Liver (tissue), 9 donors: Measurements from ENCODE around the gene AMPD3. TPM values are rescaled to one million over a fixed set of nuclear protein-coding genes. Genes with fewer than 3 reads are reported as not detected.

Source experiments
- DNase-seq: peaks from one replicate; pipeline ENCODE4 v3.0.0-alpha.2; 2017; ENCODE audit warnings: low spot score
- H3K27ac ChIP-seq, 2 donors: one replicate each; pipeline ENCODE4 v1.7.0; 2013; ENCODE audit warnings: inconsistent platforms in 2 of 2, low read length in 2 of 2, control low read depth in 1 of 2, low read depth in 1 of 2, mild to moderate bottlenecking in 1 of 2
- H3K27me3 ChIP-seq, 4 donors: one replicate each; pipeline versions ENCODE4 v1.6.1 to v1.7.0; 2013; ENCODE audit warnings: low read length in 3 of 4, inconsistent platforms in 1 of 4, mild to moderate bottlenecking in 1 of 4, moderate library complexity in 1 of 4; ENCODE audit not compliant: control insufficient read depth in 4 of 4, insufficient read depth in 4 of 4
- H3K36me3 ChIP-seq, 4 donors: one replicate each; pipeline versions ENCODE4 v1.6.1 to v1.7.0; 2013; ENCODE audit warnings: low read length in 3 of 4, mild to moderate bottlenecking in 3 of 4, low read depth in 1 of 4, moderate library complexity in 1 of 4; ENCODE audit not compliant: control insufficient read depth in 4 of 4, insufficient read depth in 3 of 4
- H3K4me1 ChIP-seq, 4 donors: one replicate each; pipeline versions ENCODE4 v1.6.1 to v1.7.0; 2013; ENCODE audit warnings: low read length in 3 of 4, mild to moderate bottlenecking in 3 of 4, moderate library complexity in 1 of 4; ENCODE audit not compliant: control insufficient read depth in 4 of 4, insufficient read depth in 4 of 4
- H3K4me3 ChIP-seq, 3 donors: one replicate each; pipeline versions ENCODE4 v1.6.1 to v1.7.0; 2013; ENCODE audit warnings: low read length in 3 of 3, control low read depth in 1 of 3, low read depth in 1 of 3, mild to moderate bottlenecking in 1 of 3
- H3K9ac ChIP-seq, 2 donors: one replicate each; pipeline ENCODE4 v1.7.0; 2013; ENCODE audit warnings: low read length in 2 of 2, mild to moderate bottlenecking in 2 of 2, moderate library complexity in 2 of 2, control low read depth in 1 of 2, low read depth in 1 of 2
- H3K9me3 ChIP-seq, 4 donors: one replicate each; pipeline versions ENCODE4 v1.6.1 to v1.7.0; 2013; ENCODE audit warnings: low read length in 3 of 4; ENCODE audit not compliant: control insufficient read depth in 4 of 4
- ATF3 ChIP-seq: IDR thresholded peaks from 2 replicates; pipeline ENCODE4 v1.6.1; 2016; ENCODE audit warnings: antibody characterized with exemption
- CTCF ChIP-seq: fragments of 150-350 bp; IDR thresholded peaks from 2 replicates; pipeline ENCODE4 v1.5.1; 2017; ENCODE audit warnings: improper control_type of control experiment, low read depth, low read length; ENCODE audit not compliant: missing input control
- EGR1 ChIP-seq, 2 donors: IDR thresholded peaks; 2 replicates each; pipeline ENCODE4 v1.6.1; 2016 to 2018; ENCODE audit warnings: antibody characterized with exemption in 2 of 2, low read depth in 2 of 2
- FOXA1 ChIP-seq: IDR thresholded peaks from 2 replicates; pipeline ENCODE4 v1.6.1; 2016; ENCODE audit warnings: antibody characterized with exemption
- FOXA2 ChIP-seq: IDR thresholded peaks from 2 replicates; pipeline ENCODE4 v1.6.1; 2016; ENCODE audit warnings: antibody characterized with exemption
- GABPA ChIP-seq, 2 donors: IDR thresholded peaks in 1 of 2; conservative IDR thresholded peaks in 1 of 2; 2 replicates each; pipeline ENCODE4 v1.6.1; 2016; ENCODE audit warnings: antibody characterized with exemption in 2 of 2, mild to moderate bottlenecking in 1 of 2, moderate library complexity in 1 of 2
- HNF4A ChIP-seq, 2 donors: conservative IDR thresholded peaks; 2 replicates each; pipeline ENCODE4 v1.6.1; 2016; ENCODE audit warnings: antibody characterized with exemption in 2 of 2, mild to moderate bottlenecking in 2 of 2
- HNF4G ChIP-seq: IDR thresholded peaks from 2 replicates; pipeline ENCODE4 v1.6.1; 2016; ENCODE audit warnings: antibody characterized with exemption
- JUND ChIP-seq, 2 donors: IDR thresholded peaks; 2 replicates each; pipeline ENCODE4 v1.6.1; 2016; ENCODE audit warnings: antibody characterized with exemption in 2 of 2
- MAX ChIP-seq: IDR thresholded peaks from 2 replicates; pipeline ENCODE4 v1.6.1; 2016; ENCODE audit warnings: antibody characterized with exemption
- NR2F2 ChIP-seq: IDR thresholded peaks from 2 replicates; pipeline ENCODE4 v1.6.1; 2016; ENCODE audit warnings: antibody characterized with exemption
- RAD21 ChIP-seq, 2 donors: IDR thresholded peaks; 2 replicates each; pipeline ENCODE4 v1.6.1; 2016; ENCODE audit warnings: antibody characterized with exemption in 2 of 2, mild to moderate bottlenecking in 2 of 2
- REST ChIP-seq: IDR thresholded peaks from 2 replicates; pipeline ENCODE4 v1.6.1; 2016; ENCODE audit warnings: antibody characterized with exemption, mild to moderate bottlenecking
- RXRA ChIP-seq, 2 donors: IDR thresholded peaks; 2 replicates each; pipeline ENCODE4 v1.6.1; 2017 to 2018; ENCODE audit warnings: antibody characterized with exemption in 2 of 2, mild to moderate bottlenecking in 1 of 2
- SP1 ChIP-seq: IDR thresholded peaks from 2 replicates; pipeline ENCODE4 v1.6.1; 2018; ENCODE audit warnings: antibody characterized with exemption, mild to moderate bottlenecking
- TAF1 ChIP-seq: conservative IDR thresholded peaks from 2 replicates; pipeline ENCODE4 v1.6.1; 2016; ENCODE audit warnings: antibody characterized with exemption, mild to moderate bottlenecking
- YY1 ChIP-seq: IDR thresholded peaks from 2 replicates; pipeline ENCODE4 v1.6.1; 2016; ENCODE audit warnings: antibody characterized with exemption, mild to moderate bottlenecking
- ZBTB33 ChIP-seq: IDR thresholded peaks from 2 replicates; pipeline ENCODE4 v1.6.1; 2016; ENCODE audit warnings: antibody characterized with exemption
- WGBS: extraction: QIAGEN DNeasy Blood & Tissue Kit; methylation state at CpG from one replicate; pipeline ENCODE4 v1.1.7; 2013; 5-methylcytosine and 5-hydroxymethylcytosine counted together
- polyA plus RNA-seq, 2 donors: library from polyadenylated mRNA; stranded (reverse) in 1 of 2; unstranded in 1 of 2; fragments of 200-250 nt in 1 of 2; fragments of >200 nt in 1 of 2; fragmentation: Nextera tagmentation in 1 of 2; extraction: Ambion mirVana in 1 of 2; gene quantifications; one replicate each; pipeline versions ENCODE4 v1.2.1 to v1.2.3, GENCODE V29; 2013 to 2015
- total RNA-seq, 2 donors: library from RNA; depleted of rRNA; stranded (reverse); fragments of >200 nt; gene quantifications; one replicate each; pipeline ENCODE4 v1.2.3, GENCODE V29; 2014
- donor health status: healthy.
- donor health status: healthy.
- donor health status: healthy.
- donor health status: healthy.
- donor health status: healthy.

AMPD3 gene
- total and polyA plus RNA-seq, 4 donors = 0.40 to 7.4 (median 1.1) TPM

- Histone ChIP-seq H3K9me3 (no peaks in the 10 kb centered on the region), H3K9ac (no peak overlapping the region), H3K4me3 (no peak overlapping the region), H3K27me3 (no peaks in the 10 kb centered on the region), H3K4me1 (peaks cover 0 to 9% (median 2%) of the 10 kb centered on the region in 4 donors), H3K36me3 (no peaks in the 10 kb centered on the region), H3K27ac (no peak overlapping the region)
- no peak for DNase-seq
- TF ChIP-seq SP1 (no peak), NR2F2 (no peak), MAX (no peak), REST (no peak), GABPA (IDR thresholded peaks at IDR 0.05 in 1 of 2, conservative IDR thresholded peaks at IDR 0.05 in 1 of 2) (no peak), FOXA2 (no peak), ATF3 (no peak), YY1 (no peak), FOXA1 (no peak), JUND (IDR thresholded peaks at IDR 0.05) (no peak), TAF1 (no peak), ZBTB33 (no peak), HNF4G (no peak), CTCF (no peak), RAD21 (IDR thresholded peaks at IDR 0.05) (no peak), HNF4A (conservative IDR thresholded peaks at IDR 0.05) (no peak), EGR1 (IDR thresholded peaks at IDR 0.05; ENCODE audit: low read depth in 2 of 2) (no peak), RXRA (IDR thresholded peaks at IDR 0.05) (no peak)
- WGBS = 92% methylated on average over 2 of the region's 2 CpGs
Observed at GRCh38 chr11:10447445-10447844, 7.6 kb upstream of the AMPD3 start.
